GM19468 (cell line): ENCODE data around the gene ITPKB.
"Not testable (repeated sequence)": the region's sequence is repeated elsewhere in the genome, so short reads cannot be mapped to it uniquely, and the experiment has no call there.

Experiments
- ATAC-seq: cut with Tn5 transposase; IDR thresholded peaks from one replicate; pipeline ENCODE4 v1.9.1; 2021; ENCODE audit warnings: mild to moderate bottlenecking, moderate library complexity, moderate number of reproducible peaks; ENCODE audit not compliant: unreplicated experiment; ENCODE audit errors: extremely low read depth

Gene ITPKB

DNA sequence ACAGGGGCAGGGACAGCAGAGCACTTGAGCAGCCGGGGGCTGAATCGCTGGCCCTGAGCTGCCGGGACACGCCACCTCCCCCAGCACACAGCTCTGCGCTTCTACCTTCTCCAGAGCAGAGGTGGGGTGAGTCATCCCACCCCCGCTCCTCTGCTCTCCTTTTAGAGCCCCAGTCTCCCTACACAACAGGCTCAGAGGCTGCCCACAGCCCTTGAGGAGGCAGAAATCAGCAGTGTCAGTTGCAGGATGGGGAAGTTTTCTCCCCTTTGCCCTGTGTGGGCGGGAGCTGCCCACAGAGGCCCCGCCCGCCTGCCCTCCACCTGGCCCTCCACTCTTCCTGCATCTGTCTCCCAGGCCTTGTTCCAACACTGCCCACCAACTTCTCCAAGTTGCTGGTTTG, 95.9 kb downstream of the ITPKB start:
- ATAC-seq, result no peak

- no peak for ATAC-seq
Observed at GRCh38 chr1:226642421-226642820, 96.7 kb downstream of the ITPKB start.

GRCh38 chr1:226641671-226642231, 97.3 kb downstream of the ITPKB start:
- no peak for ATAC-seq

- no peak for ATAC-seq
Observed at GRCh38 chr1:226640321-226641136, 98.6 kb downstream of the ITPKB start.

DNA sequence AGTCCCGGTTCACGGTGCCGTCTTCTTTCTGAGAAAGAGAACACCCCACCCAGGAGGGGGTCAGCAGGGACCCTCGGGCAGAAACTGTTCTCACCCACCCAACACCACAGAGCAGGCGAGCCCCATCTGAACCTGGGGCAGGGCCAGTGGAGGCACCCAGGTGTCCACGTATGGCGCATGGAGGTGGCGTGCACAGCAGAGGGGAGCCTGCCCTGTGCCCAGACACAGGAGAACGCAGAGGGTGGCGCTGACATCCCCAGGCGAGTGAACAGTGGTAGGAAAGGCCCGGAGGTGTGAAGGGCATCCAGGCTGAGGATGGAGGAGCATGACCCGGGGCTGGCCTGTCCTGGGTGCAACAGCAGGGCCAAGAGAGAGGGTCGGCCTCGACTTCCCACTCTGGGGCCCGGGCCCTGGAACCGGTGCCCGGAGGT, 99.4 kb downstream of the ITPKB start:
- no peak for ATAC-seq

DNA sequence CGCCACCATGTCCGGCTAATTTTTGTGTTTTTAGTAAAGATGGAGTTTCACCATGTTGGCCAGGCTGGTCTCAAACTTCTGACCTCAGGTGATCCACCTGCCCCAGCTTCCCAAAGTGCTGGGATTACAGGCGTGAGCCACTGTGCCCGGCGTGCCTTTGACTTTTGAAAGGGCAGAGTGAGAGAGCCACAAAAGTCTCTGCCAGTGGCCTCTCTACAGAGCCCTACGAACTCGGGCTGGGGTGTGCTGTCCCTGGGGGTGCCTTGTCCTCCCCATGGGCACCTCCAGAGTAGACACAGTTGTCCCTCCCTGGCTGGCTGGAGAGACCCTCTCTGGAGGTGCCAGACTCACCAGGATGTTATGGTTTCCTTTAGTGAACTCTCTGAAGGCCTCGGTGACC, 99.9 kb downstream of the ITPKB start:
- not testable (repeated sequence) for ATAC-seq

DNA sequence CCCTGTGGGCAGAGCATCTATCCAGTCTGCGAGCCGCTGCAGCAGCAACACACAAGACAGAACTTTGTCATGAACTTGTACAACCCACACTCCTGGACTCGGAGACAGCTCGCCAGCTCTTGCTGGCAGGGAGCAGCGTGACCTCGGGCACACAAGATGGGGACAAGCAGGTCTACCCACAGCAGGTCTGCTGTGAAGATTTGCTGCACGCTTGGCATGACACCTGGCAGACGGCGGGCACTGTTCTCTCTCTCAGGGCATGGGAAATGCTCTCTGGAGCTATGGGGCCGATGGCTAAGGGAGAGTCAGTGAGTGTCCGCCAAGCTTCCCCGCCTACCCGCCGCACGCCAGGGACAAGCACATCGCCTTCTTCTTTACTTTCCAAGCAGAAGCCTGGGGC, 100.5 kb downstream of the ITPKB start:
- ATAC-seq, result no peak

DNA sequence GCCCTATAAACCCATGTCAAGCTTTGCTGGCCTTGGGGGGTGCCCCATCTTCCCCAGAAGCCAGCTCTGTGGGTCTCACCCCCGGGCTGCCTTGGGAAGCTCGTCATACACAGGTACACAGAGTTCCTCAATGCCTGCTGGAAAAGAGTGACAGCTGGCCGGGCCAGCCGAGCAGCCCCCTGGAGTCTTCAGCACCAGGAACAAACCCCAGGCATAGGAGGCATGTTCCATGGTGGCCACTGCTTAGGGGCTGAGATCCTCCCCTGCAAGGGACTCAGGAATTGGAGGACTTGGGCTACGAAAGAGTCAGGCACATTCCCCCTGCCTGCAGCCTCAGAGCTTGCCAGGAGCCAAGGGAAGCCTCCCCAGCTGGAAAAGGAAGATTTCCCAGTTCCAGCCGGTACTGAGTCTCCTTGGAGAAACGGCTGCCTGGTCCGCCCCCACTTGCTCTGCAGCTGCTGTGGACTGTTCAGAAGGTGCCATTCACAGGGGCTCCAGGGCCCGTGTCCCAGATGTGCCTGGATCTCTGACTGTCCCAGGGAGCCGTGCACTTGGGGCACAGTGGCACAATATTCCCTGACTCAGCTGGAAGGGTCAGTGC, 101.0 kb downstream of the ITPKB start:
- ATAC-seq, result no peak

GRCh38 chr1:226637147-226637935, 101.7 kb downstream of the ITPKB start:
- no peak for ATAC-seq

GRCh38 chr1:226636847-226637096, 102.3 kb downstream of the ITPKB start:
- ATAC-seq, result no peak

DNA sequence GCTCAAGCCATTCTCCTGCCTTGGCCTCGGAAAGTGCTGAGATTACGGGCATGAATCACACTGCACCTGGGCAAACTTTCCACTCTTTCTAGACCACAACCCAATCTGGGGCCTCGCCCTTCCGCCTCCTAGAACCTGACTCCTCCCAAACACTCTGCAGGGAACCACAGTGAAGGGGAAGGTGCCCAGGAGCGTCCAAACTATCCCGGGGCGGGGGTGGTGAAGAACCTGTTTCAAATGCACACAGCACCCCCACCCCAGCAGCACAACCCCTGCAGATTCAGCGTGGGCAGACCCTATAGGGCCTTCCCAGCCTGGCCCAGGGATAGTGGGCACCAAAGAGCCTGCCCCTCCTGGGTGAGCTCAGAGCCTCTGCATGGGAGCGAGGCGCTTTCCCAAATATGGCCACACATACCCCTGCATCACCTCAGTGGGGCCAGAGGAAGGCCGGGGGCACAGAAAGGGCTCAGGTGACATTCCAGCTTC, 103.6 kb downstream of the ITPKB start:
- no peak for ATAC-seq

GRCh38 chr1:226634611-226635246, 104.4 kb downstream of the ITPKB start:
- no peak for ATAC-seq

- no peak for ATAC-seq
Observed at GRCh38 chr1:226634166-226634588, 104.9 kb downstream of the ITPKB start.

DNA sequence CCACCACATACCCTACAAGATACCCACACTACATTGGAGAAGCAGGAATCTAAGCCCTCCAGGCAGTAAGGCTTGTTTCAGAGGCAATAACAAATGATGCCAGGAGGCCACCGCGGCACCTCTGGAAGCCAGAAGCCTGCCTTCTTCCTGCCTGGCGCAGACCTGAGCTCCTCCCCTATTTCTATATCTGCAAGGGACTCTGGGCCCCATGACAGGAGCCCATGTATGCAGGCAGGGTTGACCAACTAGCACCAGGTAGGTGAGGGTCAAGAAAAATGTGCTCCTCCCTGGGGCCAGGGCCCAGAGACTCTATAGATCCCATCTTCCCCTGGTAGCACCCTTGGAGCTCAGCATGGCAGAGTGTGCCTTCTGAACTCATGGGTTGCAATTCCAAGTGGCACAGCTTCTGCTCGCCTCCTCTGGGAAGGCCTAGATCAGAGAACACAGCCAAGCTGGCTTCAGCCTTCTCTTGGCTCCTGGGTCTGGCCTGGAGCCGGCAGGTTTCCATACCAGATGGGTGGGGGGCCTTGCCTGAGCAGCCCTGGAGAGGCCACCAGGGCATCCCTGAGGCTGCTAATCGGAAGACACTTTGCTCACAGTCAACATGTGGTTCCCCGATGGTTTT, 105.4 kb downstream of the ITPKB start:
- no peak for ATAC-seq

DNA sequence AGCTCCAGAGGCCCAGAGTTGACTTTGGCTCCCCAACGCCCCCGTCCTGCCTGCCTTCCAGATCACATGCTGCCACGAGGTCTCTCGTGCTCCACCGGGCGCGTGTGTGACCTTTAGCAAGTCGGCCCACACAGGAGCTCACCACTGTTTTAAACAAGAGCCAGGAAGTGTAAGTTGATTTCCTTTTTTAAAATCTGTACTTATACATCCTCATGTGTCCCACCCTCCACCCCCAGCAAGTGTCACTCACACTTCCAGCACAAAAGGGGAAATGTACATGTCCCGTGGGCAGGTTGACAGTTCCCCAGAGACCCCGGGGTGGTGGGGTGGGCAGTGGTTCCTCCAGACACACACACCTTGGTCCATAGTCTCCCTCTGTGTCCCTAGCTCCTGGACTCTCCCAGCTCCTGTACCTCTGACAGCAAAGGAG, 106.1 kb downstream of the ITPKB start:
- no peak for ATAC-seq

- no peak for ATAC-seq
Observed at GRCh38 chr1:226632169-226632879, 106.8 kb downstream of the ITPKB start.

GRCh38 chr1:226631229-226632000, 107.7 kb downstream of the ITPKB start:
- ATAC-seq, result no peak

- ATAC-seq, result no peak
Observed at GRCh38 chr1:226630592-226630991, 108.5 kb downstream of the ITPKB start.
